Body of pancreas (tissue), 4 donors: ENCODE data around the gene SEPTIN5.

Source experiments
- POLR2A ChIP-seq, 3 donors: fragments of 450-650 bp; IDR thresholded peaks; one replicate each; pipeline ENCODE4 v1.6.1; 2016; ENCODE audit warnings: antibody characterized with exemption in 3 of 3, mild to moderate bottlenecking in 2 of 3
- TF ChIP-seq, protein P1 (sequence below), 7 experiments: fragments of 450-650 bp in 4 of 7; fragments of 200-600 bp in 3 of 7; sonication (generic) in 3 of 7; IDR thresholded peaks; one replicate each; pipeline ENCODE4 v1.5.1; 2016 to 2019; ENCODE audit warnings: antibody characterized with exemption in 7 of 7

DNA sequence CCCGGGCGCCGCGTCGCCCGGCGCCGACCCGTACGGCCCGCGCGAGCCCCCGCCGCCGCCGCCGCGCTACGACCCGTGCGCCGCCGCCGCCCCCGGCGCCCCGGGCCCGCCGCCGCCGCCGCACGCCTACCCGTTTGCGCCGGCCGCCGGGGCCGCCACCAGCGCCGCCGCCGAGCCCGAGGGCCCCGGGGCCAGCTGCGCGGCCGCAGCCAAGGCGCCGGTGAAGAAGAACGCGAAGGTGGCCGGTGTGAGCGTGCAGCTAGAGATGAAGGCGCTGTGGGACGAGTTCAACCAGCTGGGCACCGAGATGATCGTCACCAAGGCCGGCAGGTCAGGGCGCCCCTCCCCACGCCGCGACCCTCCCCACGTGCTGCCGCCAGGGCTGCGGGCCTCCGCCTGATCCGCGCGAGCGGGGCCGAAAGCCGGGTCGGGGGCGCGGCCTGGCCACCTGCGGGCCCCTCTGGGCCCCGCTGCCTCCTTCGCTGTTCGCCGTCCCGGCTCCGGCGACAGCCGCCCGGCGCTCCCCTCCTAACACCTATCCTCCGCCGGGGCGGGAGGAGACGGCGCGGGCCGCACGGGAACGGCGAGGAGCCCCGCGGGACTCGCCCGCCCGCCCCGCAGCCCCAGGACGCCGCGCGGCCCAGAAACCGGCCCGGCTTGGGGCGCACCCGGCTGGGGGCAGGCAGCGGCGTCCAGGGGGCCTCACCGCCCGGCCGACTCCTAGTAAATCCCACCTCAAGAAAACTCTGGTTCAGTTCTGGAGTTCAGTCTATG is 46.8 kb downstream of the SEPTIN5 start:
- no peak for TF ChIP-seq POLR2A (IDR thresholded peaks at IDR 0.05)
- TF ChIP-seq, protein P1, sequence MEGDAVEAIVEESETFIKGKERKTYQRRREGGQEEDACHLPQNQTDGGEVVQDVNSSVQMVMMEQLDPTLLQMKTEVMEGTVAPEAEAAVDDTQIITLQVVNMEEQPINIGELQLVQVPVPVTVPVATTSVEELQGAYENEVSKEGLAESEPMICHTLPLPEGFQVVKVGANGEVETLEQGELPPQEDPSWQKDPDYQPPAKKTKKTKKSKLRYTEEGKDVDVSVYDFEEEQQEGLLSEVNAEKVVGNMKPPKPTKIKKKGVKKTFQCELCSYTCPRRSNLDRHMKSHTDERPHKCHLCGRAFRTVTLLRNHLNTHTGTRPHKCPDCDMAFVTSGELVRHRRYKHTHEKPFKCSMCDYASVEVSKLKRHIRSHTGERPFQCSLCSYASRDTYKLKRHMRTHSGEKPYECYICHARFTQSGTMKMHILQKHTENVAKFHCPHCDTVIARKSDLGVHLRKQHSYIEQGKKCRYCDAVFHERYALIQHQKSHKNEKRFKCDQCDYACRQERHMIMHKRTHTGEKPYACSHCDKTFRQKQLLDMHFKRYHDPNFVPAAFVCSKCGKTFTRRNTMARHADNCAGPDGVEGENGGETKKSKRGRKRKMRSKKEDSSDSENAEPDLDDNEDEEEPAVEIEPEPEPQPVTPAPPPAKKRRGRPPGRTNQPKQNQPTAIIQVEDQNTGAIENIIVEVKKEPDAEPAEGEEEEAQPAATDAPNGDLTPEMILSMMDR (IDR thresholded peaks at IDR 0.05) = no peak
